ENCODE measurements around the gene STUB1. TPM values are rescaled to one million over a fixed set of nuclear protein-coding genes. Genes with fewer than 3 reads are reported as not detected.
A peak's percentile ranks its signal among the peaks of the same experiment; 100 is the strongest.
"Not testable (repeated sequence)": the region's sequence is repeated elsewhere in the genome, so short reads cannot be mapped to it uniquely, and the experiment has no call there.

STUB1 gene
- total RNA-seq, 1 donor from 2014 or later: 99.7 TPM

- DNase-seq (ENCODE audit: low spot score): peak; percentile 54
Observed at GRCh38 chr16:711548-712320, 31.5 kb downstream of the STUB1 start.

GRCh38 chr16:712740-713250 lies 32.6 kb downstream of the STUB1 start:
- DNase-seq (ENCODE audit: low spot score): not testable (repeated sequence)

DNA sequence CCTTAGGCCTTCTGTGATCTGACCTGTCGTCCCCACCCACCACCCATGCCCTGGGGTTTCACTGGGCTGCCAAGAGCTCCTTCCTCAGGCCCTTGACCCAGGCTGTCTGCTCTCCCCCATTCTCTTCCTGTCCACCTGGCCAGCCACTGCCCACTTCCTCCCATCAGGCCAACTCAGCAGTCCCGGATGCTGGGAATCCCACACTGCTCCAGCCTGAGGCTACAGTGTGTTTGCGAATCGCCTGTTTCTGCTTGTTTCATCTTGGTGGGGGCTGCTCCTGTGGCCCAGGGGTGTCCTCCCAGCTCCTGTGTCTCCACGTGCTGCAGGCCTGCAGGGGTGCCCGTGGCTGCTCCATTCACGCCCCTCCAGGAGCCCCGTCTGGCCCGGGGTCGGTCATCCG lies 33.9 kb downstream of the STUB1 start:
- no peak for DNase-seq (ENCODE audit: low spot score)

DNA sequence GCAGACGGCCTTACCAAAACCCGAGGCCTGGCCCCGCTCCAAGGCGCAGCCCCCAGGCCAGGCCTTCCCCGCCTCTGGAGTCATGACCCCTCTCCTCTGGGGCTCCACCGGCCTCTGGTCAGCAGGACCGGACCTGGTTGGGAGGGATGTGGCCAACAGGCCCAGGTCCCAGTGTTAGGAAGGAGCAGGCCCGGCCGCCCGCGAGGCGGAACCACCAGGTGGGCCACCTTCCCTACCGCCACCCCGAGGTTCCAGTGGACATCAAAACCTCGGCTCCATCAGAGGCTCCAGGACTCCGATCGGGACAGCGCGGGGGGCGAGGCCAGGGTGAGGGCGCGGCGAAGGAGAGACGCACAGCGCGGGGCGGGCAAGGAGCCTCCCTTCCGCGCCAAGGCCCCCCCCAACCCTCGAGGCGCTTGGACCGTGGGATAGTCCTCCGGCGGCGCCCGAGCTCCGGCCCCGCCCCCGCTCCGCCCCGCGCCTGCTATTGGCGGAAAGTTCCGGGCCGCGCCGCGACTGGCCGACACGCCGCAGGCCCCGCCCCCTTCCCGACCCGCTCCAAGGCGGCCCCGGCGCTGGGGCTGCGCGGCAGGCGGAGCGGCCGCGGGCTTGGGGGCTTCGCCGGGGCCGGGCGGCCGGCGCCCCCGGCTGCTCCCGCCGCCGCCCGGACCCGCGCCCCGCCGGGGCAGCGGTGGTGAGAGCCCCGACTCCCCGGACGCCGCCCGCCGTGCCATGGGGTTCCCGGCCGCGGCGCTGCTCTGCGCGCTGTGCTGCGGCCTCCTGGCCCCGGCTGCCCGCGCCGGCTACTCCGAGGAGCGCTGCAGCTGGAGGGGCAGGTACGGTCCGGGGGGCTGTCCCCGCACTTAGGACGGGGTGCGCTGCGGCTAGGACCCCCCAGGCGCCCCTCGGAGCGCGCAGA lies 34.6 kb downstream of the STUB1 start, which contains the start of gene METRN:
Gene METRN, plus strand, starts transcription at position 561 of the 919 bp plus-strand sequence. Its CDS starts 172 bp downstream, at position 733.
- peak; percentile 85 for DNase-seq (ENCODE audit: low spot score)

DNA sequence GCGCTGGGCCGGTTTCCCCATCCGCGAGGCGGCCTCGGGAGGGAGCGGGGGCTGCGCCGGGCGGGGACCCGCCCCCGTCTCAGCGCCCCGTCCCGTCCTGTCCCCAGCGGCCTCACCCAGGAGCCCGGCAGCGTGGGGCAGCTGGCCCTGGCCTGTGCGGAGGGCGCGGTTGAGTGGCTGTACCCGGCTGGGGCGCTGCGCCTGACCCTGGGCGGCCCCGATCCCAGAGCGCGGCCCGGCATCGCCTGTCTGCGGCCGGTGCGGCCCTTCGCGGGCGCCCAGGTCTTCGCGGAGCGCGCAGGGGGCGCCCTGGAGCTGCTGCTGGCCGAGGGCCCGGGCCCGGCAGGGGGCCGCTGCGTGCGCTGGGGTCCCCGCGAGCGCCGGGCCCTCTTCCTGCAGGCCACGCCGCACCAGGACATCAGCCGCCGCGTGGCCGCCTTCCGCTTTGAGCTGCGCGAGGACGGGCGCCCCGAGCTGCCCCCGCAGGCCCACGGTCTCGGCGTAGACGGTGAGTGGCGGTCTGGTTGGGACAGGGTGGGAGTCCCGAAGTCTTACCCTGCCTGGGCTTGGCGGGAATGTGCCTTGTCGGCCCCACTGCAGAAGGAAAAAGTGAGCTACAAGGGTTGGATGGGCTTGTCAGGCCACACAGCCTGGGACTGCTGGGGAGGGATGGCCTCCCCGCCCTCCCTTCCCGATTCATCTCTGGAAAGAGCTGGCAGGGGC lies 35.4 kb downstream of the STUB1 start:
- no peak for DNase-seq (ENCODE audit: low spot score)

DNA sequence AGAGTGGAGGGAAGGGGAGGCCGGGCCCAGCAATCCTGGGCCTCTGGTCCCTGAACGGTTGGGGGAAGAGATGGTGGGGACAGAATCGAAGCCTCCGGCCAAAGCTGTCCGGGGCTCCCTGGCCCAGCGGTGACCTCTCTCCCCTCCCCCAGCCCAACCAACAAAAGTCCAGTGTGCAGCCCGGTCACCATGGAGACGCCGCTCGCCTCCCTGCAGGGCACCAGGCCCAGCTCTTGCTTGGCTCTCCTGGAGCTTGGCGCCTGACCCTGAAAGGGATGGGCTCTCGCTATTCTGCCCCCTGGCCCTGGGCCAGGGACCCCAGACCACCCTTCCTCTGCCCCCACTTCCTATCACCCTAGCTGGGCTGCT lies 36.0 kb downstream of the STUB1 start:
- no peak for DNase-seq (ENCODE audit: low spot score)

GRCh38 chr16:716768-717325 lies 36.6 kb downstream of the STUB1 start:
- DNase-seq (ENCODE audit: low spot score): no peak

DNA sequence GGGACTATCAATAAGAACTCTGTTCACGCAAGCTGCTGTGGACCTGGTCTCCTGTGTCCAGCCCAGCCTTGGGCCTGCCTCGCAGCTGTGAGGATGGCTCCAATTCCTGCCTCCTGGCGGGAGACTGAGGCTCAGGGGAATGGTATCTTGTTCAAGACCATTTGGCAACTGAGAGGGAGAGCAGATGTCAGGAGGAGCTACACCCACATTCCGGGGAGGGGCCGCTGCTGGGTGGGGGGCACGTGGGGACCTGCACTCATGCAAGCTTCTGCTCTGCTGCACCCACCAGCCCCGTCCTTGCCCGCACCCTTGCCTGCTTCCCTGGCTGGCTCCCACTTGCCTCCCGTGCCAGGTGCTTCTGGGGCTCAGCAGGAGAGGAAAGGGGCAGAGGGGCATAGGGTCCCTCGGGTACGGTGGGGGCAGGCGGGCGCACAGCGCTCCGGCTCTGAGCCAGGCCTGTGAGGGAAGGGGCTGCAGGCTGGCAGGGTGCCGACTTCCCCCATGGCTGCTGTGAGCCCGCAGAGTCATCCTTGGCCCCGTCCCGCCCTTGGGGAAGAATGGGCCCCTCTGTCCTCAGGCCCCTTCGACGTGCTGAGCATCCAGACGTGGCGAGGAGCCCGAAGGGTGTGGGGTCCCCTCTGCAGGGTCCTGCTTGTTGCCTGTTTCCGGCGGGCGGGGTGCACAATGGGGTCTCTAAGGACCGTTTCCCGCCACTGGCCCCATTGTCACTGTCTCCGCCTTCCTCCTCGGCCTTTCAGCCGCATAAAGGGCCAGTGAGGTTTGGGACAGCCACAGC lies 37.4 kb downstream of the STUB1 start:
- DNase-seq (ENCODE audit: low spot score): no peak

GRCh38 chr16:718389-718788 lies 38.2 kb downstream of the STUB1 start:
- no peak for DNase-seq (ENCODE audit: low spot score)

- no peak for DNase-seq (ENCODE audit: low spot score)
Observed at GRCh38 chr16:718922-719321, 38.7 kb downstream of the STUB1 start.

GRCh38 chr16:719815-720446 lies 39.7 kb downstream of the STUB1 start:
- DNase-seq (ENCODE audit: low spot score): no peak

- peak; percentile 89 for DNase-seq (ENCODE audit: low spot score)
Observed at GRCh38 chr16:720447-720989, 40.3 kb downstream of the STUB1 start.

- peak; percentile 73 for DNase-seq (ENCODE audit: low spot score)
Observed at GRCh38 chr16:720990-721764, 41.0 kb downstream of the STUB1 start, which contains the start of gene ANTKMT. ANTKMT (plus strand) TSS chr16:721146; CDS start chr16:721275, 129 bp downstream.

DNA sequence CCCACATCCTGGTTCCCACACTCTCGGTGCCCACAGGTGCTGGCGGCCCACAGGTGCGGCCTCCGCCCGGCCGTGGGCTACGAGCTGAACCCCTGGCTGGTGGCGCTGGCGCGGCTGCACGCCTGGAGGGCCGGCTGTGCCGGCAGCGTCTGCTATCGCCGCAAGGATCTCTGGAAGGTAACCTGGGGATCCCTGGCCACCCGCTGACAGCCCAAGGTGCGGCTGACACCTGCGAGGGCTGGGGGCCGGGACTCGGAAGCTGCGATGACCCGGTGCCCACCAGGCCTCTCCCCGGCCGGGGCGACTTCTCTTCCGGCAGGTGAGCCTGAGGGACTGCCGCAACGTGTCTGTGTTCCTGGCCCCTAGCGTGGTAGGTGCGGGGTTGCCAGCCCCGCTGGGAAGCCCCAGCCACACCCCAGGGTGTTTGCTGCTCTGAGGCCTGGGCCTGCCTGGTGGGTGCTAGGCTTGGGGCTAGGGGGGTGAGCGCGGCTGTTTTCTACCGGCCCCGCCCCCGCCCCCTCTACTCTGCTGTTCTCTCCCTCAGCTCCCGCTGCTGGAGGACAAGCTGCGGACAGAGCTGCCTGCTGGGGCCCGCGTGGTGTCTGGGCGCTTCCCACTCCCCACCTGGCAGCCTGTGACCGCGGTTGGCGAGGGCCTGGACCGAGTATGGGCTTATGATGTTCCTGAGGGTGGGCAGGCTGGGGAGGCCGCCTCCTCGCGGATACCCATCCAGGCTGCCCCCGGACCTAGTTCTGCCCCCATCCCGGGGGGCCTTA lies 41.7 kb downstream of the STUB1 start:
- DNase-seq (ENCODE audit: low spot score): no peak

DNA sequence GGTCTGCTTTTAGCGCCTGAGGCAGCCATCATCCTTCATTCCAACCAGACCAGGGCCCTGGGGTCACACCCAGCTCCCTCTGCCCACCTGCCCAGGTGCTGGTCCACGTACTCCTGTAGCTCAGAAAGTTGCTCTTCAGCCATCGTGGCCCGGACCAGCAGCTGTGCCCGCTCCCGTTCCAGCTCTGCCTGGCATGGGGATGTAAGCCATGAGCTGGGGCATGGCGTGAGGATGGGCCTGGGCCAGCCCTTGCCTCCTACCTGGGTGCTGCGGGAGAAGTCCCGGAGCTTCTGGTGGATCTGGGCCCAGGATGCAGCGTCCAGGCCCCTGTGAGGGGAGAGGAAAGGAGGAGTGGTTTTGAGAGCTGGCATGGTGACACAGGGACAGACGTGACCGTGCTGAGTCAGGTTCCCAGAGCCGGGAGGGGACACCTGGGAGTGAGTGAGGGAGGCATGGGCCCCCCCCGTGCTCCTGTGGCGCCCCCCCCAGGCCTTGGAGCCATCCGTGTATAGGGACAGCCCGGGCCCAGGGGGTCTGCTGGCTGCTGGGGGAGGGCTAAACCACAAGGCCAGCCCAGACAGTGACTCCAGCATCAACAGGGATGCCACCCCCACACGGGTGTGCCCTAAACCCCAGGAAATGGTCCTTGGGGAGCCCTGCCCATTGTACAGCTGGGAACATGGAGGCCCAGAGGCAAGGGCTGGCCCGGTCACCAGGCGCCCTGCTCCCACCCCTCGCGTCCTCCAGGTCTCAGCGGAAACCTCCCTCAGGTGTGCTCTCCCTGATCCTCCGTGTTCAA lies 42.8 kb downstream of the STUB1 start:
- no peak for DNase-seq (ENCODE audit: low spot score)

GRCh38 chr16:723695-724094 lies 43.5 kb downstream of the STUB1 start:
- no peak for DNase-seq (ENCODE audit: low spot score)
